ENCODE measurements around the gene ATP2B3. TPM values are rescaled to one million over a fixed set of nuclear protein-coding genes. Genes with fewer than 3 reads are reported as not detected.

Gene ATP2B3
- total and polyA plus RNA-seq, 9 of the 15 experiments (the other 6 are each of a cell fraction or from before 2014, with no cell fraction given): 0.04 TPM; not detected in 8

DNA sequence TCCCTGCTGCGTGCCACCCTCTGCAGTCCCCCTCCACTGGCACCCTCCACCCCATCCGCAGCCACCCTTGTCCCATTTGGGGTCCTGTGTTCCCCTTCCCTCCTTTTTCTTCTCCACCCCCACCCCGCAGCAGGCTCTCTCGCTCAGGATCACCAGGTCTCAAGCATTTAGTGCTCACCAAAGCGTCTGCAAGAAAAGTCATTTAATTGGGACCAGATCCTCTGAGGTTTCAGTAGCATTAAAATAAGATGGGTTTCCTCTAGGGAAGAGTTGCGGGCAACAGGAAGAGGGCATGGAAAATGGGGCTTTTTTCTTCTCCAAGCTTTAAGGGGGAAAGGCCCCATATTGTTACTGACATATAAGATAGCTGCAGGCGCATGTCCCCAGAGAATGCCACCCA lies 42.2 kb upstream of the ATP2B3 start:
- H3K4me2 ChIP-seq (ENCODE audit: insufficient read depth, low read length): no peak overlapping the region
- TF ChIP-seq ZFX (CRISPR knock-in tag; IDR thresholded peaks at IDR 0.05): no peak
- TF ChIP-seq PPARD (CRISPR knock-in tag; IDR thresholded peaks at IDR 0.05): no peak
- no peak for TF ChIP-seq WHSC1 (IDR thresholded peaks at IDR 0.05; ENCODE audit: low read length)
- TF ChIP-seq SAP30 (IDR thresholded peaks at IDR 0.05; ENCODE audit: borderline replicate concordance, insufficient read depth, low read depth, low read length, poor library complexity, severe bottlenecking): no peak
- TF ChIP-seq, protein P1, sequence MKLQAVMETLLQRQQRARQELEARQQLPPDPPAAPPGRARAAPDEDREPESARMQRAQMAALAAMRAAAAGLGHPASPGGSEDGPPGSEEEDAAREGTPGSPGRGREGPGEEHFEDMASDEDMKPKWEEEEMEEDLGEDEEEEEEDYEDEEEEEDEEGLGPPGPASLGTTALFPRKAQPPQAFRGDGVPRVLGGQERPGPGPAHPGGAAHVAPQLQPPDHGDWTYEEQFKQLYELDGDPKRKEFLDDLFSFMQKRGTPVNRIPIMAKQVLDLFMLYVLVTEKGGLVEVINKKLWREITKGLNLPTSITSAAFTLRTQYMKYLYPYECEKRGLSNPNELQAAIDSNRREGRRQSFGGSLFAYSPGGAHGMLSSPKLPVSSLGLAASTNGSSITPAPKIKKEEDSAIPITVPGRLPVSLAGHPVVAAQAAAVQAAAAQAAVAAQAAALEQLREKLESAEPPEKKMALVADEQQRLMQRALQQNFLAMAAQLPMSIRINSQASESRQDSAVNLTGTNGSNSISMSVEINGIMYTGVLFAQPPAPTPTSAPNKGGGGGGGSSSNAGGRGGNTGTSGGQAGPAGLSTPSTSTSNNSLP (IDR thresholded peaks at IDR 0.05; ENCODE audit: borderline replicate concordance, low read depth, low read length): no peak
- no peak for TF ChIP-seq ZBTB17 (CRISPR knock-in tag; IDR thresholded peaks at IDR 0.05)
- TF ChIP-seq, protein P2, sequence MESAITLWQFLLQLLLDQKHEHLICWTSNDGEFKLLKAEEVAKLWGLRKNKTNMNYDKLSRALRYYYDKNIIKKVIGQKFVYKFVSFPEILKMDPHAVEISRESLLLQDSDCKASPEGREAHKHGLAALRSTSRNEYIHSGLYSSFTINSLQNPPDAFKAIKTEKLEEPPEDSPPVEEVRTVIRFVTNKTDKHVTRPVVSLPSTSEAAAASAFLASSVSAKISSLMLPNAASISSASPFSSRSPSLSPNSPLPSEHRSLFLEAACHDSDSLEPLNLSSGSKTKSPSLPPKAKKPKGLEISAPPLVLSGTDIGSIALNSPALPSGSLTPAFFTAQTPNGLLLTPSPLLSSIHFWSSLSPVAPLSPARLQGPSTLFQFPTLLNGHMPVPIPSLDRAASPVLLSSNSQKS (CRISPR knock-in tag; IDR thresholded peaks at IDR 0.05): no peak
- no peak for TF ChIP-seq NCOA4 (IDR thresholded peaks at IDR 0.05; ENCODE audit: partially characterized antibody)
- no peak for TF ChIP-seq EP300 (IDR thresholded peaks at IDR 0.05; ENCODE audit: low read length)
- TF ChIP-seq ZNF668 (CRISPR knock-in tag; IDR thresholded peaks at IDR 0.05): no peak
- no peak for TF ChIP-seq PHF20 (IDR thresholded peaks at IDR 0.05; ENCODE audit: partially characterized antibody)
- no peak for TF ChIP-seq HNRNPLL (IDR thresholded peaks at IDR 0.05; ENCODE audit: low read depth, low read length, poor library complexity, severe bottlenecking)

More for the DNA sequence above, 42.2 kb upstream of the ATP2B3 start:
- ATAC-seq: no peak
- Histone ChIP-seq H3K4me1 (replicated peaks in 1 of 2; ENCODE audit: control insufficient read depth in 2 of 2, insufficient read depth in 2 of 2, low read length in 2 of 2) (peaks cover 4 to 45% of the 10 kb centered on the region in 2 experiments; a peak in 4 of 5 replicates), H3K79me2 (ENCODE audit: control insufficient read depth, insufficient read depth, low read length) (0 out of 3 replicates have a peak, but pooled peaks cover under 1% of the 10 kb centered on the region), H3K9me1 (ENCODE audit: control insufficient read depth, insufficient read depth, low read length) (no peaks in the 10 kb centered on the region), H3K27ac (ENCODE audit: extremely low read depth, low read depth, low read length) (no peak overlapping the region), H4K20me1 (replicated peaks; ENCODE audit: control insufficient read depth, insufficient read depth, low read length) (no peaks in the 10 kb centered on the region), H3K36me3 (ENCODE audit: control insufficient read depth, insufficient read depth, low read length) (no peaks in the 10 kb centered on the region), H2AFZ (ENCODE audit: low read depth, low read length) (peak overlapping the region; percentile 89), H3K9me3 (replicated peaks; ENCODE audit: control insufficient read depth, insufficient read depth, low read depth, low read length) (no peaks in the 10 kb centered on the region), H3K4me3 (no peak overlapping the region), H3K27me3 (ENCODE audit: control insufficient read depth in 2 of 2, insufficient read depth in 2 of 2, low read length in 2 of 2) (no peaks in the 10 kb centered on the region), H3K9ac (ENCODE audit: insufficient read depth in 1 of 2, low read depth in 2 of 2, low read length in 2 of 2) (peak overlapping the region; percentile 46 to 89; a peak in 3 of 4 replicates)
- FAIRE-seq: no peak
- no peak for DNase-seq (ENCODE audit: extremely low read depth in 1 of 4, low spot score in 3 of 4)
- BruUV-seq (replicated peaks): no TSS peak
- ChIA-PET POLR2A (interaction anchor here (1.0 kb wide), 1 partner anchor 15 kb away, joined by 4 read pairs; no protein-coding TSS in a partner anchor), CTCF (ENCODE audit: low intra/inter-chr PET ratio) (no interaction called here)
- in situ Hi-C loops (cut with MboI) (no loop called here), intact Hi-C loops (cut with micrococcal nuclease) (no loop called here)
- 90% methylated on average over 4 of the region's 7 CpGs for WGBS (ENCODE audit: insufficient coverage, low coverage, missing lambda C conversion rate)

Measured in K562 (cell line).